HCEC 1CT (cell line): ENCODE results near the gene SHH.
"Not testable (repeated sequence)": the region's sequence is repeated elsewhere in the genome, so short reads cannot be mapped to it uniquely, and the experiment has no call there.

Source experiments
- DNase-seq: peaks from one replicate; pipeline ENCODE4 v3.0.0-alpha.2; 2017

SHH gene

DNA sequence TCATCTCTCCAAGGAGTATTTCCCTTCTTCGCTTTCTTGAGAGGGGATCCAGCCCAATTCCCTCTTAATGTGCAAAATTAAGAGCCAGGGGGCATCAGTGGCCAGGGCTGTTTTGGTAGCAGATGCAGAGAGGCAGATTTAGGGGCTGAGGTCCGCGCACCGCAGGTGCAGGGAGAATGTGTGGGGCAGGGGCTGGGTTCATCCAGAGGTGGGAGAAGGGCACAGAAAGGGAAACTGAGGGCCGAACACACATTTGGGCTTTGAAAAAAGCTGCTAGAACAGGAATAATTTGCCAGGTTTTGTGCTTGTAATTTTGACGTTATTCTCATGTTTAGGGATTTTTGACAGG is 6.5 kb upstream of the SHH start:
- no peak for DNase-seq

DNA sequence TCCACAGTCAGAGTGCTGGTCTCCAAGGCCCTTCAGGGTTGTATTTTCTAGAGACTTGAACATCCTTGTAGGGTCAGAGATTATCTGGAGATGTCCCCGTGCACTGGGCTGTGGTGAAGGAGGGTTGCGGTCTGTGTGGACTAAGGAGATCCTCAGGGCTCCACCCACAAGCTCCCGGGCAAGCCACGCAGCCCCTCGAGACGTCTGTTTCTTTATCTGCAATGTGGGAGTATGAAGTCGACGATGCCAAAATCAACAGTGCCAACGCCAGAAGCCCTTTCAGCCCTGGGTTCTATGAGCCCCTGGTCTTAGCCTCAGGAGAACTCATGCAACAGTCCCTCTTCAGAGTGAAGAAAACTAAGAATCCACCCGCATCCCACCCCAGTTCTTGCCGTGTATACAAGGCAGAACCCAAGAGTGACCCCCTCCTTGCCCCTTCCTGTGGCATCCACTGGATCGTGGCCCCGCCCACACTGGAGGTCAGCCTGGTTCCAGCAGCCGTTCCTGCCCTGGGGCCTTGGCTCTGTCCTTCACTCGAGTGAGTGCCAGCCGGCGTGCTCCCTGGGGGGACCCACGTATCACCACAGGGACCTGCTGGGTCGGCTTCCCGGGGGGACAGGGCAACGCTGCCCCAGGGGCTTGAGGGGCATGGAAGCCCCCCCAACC is 6.0 kb upstream of the SHH start:
- DNase-seq = no peak

DNA sequence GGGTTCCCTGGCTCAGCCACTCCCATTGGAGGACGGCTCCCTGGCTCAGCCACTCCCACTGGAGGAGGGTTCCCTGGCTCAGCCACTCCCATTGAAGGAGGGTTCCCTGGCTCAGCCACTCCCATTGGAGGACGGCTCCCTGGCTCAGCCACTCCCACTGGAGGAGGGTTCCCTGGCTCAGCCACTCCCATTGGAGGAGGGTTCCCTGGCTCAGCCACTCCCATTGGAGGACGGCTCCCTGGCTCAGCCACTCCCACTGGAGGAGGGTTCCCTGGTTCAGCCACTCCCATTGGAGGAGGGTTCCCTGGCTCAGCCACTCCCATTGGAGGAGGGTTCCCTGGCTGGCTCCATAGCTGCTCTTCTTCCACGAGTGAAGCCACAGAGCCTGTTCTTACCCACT is 5.3 kb upstream of the SHH start:
- not testable (repeated sequence) for DNase-seq

DNA sequence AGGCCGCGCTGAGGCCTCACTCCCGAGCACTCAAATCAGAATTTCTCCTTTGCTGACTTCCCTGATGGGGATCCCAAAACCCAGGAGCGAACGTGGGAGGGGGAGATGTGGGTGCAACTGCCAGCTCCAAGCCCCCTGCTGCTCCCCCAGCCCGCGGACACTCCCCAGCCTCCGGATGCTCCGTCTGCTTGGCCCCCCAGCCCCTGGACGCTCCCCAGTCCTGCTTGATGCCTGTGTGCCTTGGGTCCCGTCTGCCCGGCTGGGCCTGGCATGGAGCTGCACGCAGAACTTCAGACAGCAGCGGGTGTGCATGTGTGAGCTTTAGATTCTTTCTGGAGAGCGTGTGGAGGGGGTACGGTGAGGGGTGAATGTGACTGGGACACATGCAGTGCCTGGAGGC is 4.7 kb upstream of the SHH start:
- DNase-seq = no peak

DNA sequence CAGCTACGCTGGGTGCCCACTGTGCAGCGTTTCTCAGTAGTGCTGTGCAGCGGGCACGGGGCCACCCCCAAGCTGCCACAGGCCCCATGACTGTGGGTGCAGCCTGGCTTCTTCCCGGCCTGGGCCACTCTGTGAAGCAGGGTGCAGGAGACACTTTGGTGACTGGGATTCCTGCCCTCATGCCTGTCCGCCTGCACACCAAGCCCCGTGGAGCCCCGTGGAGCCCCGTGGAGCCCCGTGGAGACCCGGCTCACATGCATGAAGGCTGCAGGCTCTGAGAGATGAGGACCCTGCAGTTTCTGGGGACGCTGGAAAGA is 3.9 kb upstream of the SHH start:
- no peak for DNase-seq

DNA sequence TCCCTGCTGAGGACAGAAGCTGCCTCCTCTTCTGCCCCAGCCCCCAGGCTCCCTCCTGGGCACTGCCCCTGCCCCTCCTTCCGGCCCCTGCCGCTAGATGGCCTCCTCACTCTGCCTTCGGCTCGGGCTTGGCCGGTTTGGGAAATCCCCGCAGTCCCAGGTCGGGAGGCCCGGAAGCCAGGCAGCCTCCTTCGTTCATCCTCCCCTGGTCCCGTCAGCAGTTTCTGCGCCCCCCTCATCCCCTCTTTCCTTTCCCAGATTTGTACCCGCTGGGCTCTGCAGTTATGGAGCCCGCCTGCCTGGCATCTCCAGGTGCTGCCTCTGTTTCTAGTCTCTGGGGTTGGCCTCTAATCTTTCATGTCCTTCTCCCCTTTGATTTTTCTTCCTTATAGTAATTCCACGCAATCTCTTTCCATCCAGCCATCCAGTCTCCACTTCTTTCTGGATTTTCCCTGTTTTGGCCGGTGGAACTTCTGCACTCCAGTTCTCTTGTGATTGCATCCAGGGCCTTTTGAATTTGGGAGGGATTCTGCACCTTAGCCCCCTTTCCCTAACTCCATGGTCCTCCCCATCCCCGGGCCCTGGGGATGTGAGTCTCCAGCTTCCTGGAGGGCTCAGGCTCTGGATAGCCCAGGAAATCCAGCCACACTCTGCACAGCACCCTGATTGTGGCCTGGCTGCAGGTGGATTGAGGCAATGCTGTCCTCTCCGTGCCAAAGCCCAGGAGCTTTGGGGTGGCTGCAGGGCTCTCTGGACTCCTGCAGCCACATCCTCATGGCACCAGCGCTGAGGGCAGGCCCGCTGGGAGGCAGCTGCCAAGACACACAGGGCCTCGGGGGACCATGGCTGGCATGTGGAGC is 3.3 kb upstream of the SHH start:
- no peak for DNase-seq

DNA sequence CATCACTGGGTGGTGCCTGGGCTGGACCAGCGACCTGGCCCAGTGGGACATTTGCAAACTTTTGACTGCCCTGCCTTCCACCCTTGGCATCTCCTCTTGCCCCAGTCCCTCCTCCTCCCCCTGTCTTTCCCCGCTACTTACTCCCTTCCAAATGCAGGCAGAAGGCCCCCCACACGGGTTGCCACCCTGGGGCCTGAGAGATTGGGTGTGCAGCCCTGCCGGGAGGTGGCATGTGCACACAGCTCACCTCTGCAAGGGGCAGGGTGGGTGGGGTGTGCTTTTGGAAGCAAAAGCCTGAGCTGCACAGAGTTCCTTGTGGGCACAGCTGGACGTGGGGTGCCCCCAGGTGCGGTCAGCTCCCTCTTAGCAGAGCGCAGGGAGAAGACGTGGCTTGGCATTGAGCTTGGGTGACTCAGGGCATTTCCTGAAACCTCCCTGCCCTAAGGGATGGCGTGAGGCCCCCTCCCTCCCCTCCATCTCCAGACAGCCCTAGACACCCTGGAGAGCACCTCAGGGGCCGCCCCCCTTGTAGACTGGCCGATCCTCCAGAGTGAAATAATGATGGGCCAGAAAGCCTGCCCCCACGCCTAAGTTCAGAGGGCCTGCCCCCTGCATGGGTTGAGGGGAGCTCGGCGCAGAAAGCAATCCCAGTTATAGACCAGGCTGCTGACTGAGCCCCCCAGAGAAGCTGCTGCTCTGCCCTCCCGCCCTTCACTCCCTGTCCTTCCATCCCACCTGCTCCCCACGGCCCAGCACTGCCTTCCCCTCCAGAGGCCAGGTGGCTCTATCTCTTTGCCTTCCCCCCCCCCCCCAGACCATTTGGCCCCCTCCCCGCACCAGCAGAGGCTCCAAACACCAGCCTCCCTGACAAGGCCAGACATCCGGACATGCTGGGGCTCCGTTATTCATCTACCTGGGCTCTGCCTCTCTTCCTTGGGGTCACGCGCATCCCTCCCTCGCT is 2.3 kb upstream of the SHH start:
- no peak for DNase-seq

DNA sequence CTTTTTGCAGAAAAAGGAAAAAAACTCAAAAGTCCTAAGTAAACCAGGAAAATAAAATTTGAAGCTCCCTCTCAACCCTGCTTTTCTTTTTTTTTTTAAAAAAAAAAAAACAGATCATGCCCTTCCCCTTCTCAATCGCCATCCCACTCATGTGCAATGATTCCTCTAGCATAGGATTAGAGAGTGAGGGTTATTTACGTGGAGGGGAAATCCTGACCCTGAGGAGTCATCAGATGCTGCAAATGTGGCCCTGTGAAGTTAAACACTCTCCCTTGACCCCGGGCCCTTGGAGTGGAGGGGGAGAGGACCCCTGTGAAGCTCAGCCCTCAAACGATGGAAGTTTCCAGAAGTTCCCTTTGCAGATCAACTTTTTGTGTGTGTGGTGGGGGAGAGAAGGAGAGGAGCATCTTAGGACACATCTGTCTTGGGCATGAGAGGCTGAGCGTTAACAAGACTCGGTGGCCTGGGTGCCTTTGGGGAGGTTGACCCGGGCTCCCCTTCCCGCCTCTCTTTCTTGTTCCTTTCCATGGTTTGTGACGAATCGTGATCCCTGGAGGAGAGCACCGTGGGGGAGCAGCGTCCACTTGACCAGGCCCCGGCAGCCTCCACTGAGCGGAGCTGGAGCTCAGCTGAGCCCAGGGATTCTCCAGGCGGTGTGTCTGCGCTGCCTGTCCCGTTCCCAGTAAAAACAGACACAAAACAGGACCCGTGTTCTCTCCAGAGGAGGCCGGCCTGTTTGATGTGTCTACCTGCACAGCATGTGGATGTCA is 1.5 kb upstream of the SHH start:
- DNase-seq = no peak

DNA sequence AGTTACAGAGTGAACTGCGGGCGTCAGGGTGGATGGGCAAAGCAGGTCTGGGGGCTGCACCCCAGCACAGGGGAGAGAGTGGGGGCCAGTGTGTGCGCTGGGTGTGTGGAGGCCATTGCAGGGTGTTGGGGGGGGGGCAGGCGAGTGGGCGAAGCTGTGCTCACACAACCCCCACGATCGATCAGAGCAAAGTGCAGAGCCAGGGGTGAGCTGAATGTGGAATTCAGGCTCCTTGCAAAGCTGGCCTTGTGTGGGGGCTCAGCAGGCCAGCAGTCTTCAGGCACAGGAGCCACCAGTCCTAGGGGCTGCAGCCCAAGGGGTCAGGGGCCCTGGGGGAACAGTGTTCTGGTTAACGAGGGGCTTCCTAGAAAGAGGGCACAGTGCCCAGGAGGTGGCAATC is 862 bp upstream of the SHH start:
- no peak for DNase-seq

DNA sequence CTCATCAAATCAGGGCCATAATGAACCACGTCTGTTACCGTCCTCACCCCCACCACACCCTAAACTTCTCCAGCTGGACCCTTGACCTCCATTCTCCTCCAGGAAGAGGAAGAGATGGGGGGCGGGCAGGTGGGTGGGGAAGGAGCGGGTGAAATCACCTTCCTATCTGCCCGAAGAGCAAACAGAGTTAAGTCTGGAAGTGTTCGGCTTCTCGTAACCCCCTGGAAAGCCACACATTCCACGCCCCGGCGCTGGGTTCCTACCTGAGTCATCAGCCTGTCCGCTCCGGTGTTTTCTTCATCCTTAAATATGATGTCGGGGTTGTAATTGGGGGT is 736 bp downstream of the SHH start:
- no peak for DNase-seq

DNA sequence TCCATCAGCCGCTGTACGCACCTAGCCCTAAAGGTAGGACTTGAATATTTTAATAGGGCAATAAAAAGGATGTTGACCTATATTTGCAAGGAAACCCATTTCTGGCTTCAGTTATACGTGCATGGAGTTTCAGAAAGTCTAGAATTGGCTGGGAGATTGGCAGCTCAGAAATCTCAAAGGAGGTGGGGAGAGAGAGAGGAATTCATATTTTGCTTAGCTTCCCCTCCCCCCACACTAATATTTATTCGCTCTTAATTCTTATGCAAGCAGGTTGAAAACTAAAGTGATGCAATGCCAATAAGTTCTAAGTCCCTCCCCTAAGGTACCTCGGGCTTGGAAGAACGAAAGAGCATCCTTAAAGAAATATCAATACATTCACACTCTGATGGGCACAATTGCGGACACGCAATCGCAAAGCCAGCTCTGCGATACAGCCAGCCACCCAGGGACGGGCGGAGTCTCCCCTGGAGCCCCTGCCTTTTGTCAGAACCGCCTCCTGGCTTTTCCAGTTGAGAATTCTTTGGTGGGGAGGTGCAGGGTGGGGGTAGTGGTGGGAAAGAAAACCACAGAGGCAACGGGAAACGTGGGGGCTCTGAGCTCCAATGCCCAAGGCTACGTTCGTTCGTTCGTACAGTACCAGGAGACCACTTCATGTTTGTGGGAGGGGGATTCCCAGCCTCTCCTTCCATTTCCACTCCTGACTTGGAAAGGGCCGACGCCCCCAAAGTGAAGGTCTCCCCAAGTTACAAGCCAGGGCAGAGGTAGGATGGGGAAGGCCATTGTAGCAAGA is 1.3 kb downstream of the SHH start:
- DNase-seq = no peak

DNA sequence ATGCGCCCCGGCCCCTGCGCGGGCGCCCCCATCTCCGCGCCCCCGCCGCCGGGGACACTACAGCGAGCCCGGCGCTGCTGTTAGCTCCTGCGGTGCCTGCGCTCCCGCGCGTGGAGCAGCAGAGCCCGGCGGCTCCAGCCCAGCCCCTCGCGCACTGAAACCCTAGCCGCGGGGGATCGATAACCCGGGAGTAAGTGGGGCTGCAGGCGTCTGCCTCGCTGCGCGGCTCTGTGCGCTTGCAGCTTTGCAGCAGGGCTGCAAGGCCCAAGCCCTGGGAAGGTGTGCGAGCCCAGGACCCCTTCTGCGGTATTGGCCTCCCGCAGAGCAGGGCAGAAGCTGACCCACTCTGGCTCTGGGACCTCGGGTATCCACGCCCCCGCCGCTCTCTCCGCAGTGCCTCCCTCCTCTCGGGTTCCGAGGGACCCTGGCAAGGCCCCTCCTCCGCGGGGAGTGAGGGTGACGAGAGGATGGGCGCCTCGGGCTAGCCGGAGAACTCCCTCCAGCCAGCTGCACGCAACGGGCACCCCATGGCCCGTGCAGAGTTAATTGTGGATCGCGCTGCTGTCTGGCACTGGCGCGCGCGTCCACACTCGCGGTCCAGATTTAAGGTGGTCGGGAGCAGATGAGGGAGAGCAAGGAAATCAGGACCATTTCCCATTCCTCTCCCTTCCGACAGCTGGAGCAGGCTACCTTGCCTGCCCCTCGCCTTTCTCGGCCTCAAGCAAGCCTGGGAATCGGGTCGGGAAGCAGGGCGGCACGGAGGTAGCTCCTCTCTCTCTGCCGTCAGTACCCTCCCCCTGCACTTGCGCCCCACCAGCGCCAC is 2.1 kb downstream of the SHH start:
- no peak for DNase-seq

DNA sequence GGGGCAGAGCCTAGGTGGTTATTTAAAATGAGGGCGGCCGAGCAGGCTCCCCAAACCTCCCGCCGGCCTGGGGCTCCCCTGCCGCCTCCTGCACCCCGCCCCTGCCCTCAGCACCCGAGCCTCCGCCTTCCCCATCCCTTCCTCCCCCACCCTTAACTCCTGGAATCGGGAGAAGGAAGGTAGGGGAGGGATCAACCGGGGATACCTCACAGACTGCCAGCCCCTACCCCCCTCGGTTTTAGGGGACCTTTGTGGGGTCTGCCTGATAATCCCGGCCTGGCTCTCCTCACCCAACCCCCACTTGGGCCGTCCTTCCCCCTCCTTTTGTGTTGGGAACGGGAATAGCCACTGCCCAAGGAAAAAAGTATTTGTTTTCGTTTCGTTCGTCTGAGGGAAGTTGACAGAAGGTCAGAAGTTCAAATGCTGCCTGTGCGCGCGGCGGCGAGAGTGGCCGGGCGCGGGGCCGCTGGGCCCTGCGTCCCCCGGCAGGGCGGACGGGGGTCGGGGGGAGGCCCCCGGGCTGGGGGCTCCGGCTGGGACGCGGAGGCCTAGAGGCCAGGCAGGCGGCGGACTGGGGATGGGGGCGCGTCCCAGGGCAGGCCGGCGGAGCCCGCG is 2.8 kb downstream of the SHH start:
- DNase-seq = no peak

DNA sequence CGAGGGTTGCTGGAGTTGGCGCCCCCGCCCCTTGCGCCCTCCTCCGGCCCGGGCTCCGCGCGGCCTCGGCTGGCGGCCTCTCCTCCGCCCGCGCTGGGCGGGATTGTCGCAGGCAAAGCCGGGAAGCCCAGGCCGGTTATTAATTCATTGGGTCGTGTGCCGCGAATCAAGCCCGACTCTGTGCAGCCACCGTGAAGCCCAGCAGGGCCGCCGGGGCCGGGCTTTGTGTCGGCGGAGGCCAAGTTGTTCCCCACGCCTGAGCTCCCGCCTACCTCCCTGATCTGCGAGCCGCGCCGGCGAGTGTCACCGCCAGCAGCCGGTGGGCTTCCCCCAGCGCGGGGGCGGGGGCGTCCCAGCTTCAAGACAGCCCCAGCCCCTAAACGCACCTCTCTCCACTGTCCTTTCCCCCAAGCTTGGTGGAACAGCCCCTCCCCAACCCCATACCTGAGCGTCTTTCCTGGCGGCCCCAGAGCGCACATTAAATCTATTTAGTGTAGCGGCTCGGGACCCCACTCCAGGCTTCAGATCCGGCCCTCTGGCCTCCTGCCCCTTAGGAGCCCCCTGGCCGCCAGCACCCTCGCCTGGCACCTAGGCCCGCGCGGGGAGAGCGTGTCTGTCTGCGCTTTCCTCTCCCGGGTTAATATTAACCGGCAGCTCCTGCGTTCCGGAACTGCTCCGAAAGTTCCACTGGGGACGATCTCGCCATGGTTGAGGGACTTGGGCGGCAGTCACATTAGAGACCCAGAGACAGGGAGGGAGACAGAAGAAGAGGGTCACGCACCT is 3.5 kb downstream of the SHH start:
- no peak for DNase-seq

DNA sequence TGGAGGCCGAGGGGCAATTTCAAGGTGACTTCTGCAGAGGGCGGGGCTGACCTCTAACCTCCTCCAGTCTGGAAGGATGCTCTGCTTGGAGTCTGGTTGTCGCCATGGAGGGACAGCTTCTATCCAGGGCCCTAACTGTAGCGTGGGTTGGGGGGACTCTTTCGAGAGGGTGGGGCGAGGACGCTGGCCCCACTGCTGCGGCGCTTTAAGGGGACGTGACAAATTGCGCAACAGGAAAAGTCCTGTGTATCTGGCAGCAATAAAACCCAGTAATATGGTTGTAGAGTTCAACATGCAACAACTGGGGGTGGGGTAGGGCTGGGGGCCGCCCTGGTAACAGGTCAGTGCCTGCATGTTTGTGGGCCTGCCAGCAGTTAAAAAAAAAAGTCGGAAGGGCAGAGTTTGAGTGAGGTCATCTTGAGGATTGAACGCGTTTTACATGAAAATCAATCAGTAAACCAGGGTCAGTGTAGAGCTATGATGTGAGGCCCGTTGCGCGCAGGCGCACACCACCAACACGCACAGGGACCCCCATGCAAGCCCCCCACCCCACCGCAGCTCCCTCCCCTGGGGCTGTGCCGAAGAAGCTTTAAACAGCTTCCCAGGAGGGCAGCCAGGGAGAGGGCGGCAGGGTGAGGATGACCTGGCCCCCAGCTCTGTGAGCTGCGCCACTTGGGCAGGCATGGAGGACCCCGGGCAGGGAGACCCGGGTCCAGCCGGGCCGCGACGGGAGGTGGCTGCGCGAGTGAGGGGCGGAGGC is 4.3 kb downstream of the SHH start:
- no peak for DNase-seq

DNA sequence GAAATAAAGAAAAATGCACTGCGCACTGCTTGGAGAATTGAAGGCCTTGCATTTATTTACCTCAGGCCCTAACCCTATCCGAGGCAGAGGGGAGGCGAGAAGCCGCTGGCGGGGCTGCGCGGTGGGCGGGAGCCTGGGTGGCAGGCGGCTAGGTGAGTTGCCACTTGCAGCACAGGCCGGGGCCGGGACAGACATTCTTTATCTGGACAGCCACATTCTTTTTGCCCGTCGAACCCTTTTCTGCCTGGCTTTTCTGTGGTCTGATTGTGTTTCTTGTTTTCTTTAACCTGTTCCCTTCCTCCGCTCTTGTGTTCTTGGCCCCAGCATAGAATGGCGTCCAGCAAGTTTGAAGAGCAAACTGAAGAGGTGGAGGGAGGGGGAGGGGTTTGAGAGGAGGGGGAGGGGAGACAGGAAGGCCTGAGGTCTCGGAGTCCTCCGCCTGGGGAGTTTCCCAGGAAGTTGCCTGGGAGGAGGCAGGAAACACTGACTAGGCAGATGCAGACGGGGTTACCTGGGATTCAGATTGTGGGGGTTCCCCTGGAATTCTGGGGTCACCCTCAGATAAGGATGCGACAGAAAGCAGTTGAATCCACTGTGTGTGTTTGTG is 5.1 kb downstream of the SHH start:
- no peak for DNase-seq

DNA sequence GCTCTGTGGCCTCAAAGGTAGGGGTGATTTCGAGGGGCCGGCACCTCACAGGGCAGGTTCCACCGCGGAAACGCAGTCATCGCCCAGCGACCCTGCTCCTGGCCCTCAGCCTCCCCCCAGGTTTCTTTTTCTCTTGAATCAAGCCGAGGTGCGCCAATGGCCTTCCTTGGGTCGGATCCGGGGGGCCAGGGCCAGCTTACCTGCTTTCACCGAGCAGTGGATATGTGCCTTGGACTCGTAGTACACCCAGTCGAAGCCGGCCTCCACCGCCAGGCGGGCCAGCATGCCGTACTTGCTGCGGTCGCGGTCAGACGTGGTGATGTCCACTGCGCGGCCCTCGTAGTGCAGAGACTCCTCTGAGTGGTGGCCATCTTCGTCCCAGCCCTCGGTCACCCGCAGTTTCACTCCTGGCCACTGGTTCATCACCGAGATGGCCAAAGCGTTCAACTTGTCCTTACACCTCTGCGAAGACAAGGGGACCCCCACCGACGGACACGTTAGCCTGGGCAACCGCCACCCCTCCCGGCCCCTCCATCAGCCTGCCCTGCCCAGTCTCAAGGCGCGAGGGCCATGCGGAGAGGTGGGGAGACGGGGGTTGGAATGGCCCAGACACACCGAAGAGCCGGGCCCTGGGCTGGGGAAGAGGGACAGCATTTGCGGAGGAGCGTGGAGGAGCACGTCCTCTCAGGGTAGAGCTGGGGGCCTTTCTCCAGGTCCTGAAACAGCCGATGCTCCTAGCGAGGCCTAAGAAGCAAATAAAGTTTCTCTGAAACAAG is 6.0 kb downstream of the SHH start:
- DNase-seq = no peak

DNA sequence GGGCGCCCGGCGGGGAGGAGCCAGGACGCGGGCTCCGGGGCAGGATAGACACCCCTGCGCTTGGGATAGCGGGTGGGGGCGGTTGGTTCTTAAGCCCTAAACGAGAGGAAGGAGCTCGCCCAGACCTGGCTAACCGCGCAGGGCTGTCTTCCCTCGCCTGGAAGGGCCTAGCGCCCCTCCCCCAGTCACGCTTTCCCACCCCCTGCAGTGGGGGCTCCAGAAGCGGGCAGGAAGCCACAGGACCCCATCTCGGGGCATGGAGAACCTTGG is 6.5 kb downstream of the SHH start:
- no peak for DNase-seq
